GM18502 (cell line): ENCODE results near the gene SUZ12.
"Not testable (repeated sequence)": the region's sequence is repeated elsewhere in the genome, so short reads cannot be mapped to it uniquely, and the experiment has no call there.

Experiments used
- ATAC-seq: cut with Tn5 transposase; IDR thresholded peaks from one replicate; pipeline ENCODE4 v1.9.1; 2021; ENCODE audit warnings: mild to moderate bottlenecking; ENCODE audit not compliant: unreplicated experiment, poor library complexity

Gene SUZ12

GRCh38 chr17:31942396-31942795 is 5.6 kb downstream of the SUZ12 start:
- not testable (repeated sequence) for ATAC-seq

- not testable (repeated sequence) for ATAC-seq
Observed at GRCh38 chr17:31951953-31952352, 15.1 kb downstream of the SUZ12 start.

GRCh38 chr17:31964131-31964530 is 27.3 kb downstream of the SUZ12 start:
- ATAC-seq = not testable (repeated sequence)

- no peak for ATAC-seq
Observed at GRCh38 chr17:31967648-31968047, 30.8 kb downstream of the SUZ12 start.

GRCh38 chr17:31970416-31970815 is 33.6 kb downstream of the SUZ12 start:
- not testable (repeated sequence) for ATAC-seq

GRCh38 chr17:31974269-31975071 is 37.7 kb downstream of the SUZ12 start:
- not testable (repeated sequence) for ATAC-seq

- ATAC-seq = not testable (repeated sequence)
Observed at GRCh38 chr17:31975391-31975790, 38.6 kb downstream of the SUZ12 start.

- not testable (repeated sequence) for ATAC-seq
Observed at GRCh38 chr17:31991821-31992220, 55.0 kb downstream of the SUZ12 start.

GRCh38 chr17:31997005-31997404 is 60.2 kb downstream of the SUZ12 start:
- no peak for ATAC-seq

- ATAC-seq = peak; percentile 88
Observed at GRCh38 chr17:32006957-32007462, 70.2 kb downstream of the SUZ12 start, which contains the start of gene LRRC37B. LRRC37B (plus strand) TSS chr17:32007383; CDS start chr17:32021393, 14,010 bp downstream.

GRCh38 chr17:32007463-32008298 is 70.9 kb downstream of the SUZ12 start:
- peak; percentile 51 for ATAC-seq

GRCh38 chr17:32009262-32009542 is 72.4 kb downstream of the SUZ12 start:
- no peak for ATAC-seq

- no peak for ATAC-seq
Observed at GRCh38 chr17:32010114-32010513, 73.3 kb downstream of the SUZ12 start.

GRCh38 chr17:32015245-32016013 is 78.6 kb downstream of the SUZ12 start:
- no peak for ATAC-seq

GRCh38 chr17:32016231-32016630 is 79.4 kb downstream of the SUZ12 start:
- no peak for ATAC-seq

- no peak for ATAC-seq
Observed at GRCh38 chr17:32019228-32019627, 82.4 kb downstream of the SUZ12 start.

GRCh38 chr17:32020943-32021614 is 84.3 kb downstream of the SUZ12 start:
- no peak for ATAC-seq

- no peak for ATAC-seq
Observed at GRCh38 chr17:32021615-32021955, 84.8 kb downstream of the SUZ12 start.

- not testable (repeated sequence) for ATAC-seq
Observed at GRCh38 chr17:32022554-32022953, 85.7 kb downstream of the SUZ12 start.

- not testable (repeated sequence) for ATAC-seq
Observed at GRCh38 chr17:32027271-32027670, 90.5 kb downstream of the SUZ12 start.
